ENCODE data around the gene MYRIP.

Gene MYRIP

GRCh38 chr3:40208251-40208650, 398.8 kb downstream of the MYRIP start:
- H3K9me3 ChIP-seq (ENCODE audit: control insufficient read depth, insufficient read depth, low read length), result no peaks in the 10 kb centered on the region
- peaks cover 2% of the 10 kb centered on the region for H3K4me1 ChIP-seq (ENCODE audit: control insufficient read depth, insufficient read depth, low read length)
- no peaks in the 10 kb centered on the region for H3K27me3 ChIP-seq (ENCODE audit: control insufficient read depth, insufficient read depth, low read length)
- no peaks in the 10 kb centered on the region for H3K36me3 ChIP-seq (ENCODE audit: control insufficient read depth, insufficient read depth, low read length)
- H3K9ac ChIP-seq (ENCODE audit: low read depth, low read length), result no peak overlapping the region
- no peak overlapping the region for H3K4me3 ChIP-seq (ENCODE audit: low read depth, low read length)

- Histone ChIP-seq H3K9me3 (ENCODE audit: control insufficient read depth, insufficient read depth, low read length) (no peaks in the 10 kb centered on the region), H3K4me1 (ENCODE audit: control insufficient read depth, insufficient read depth, low read length) (no peaks in the 10 kb centered on the region), H3K4me3 (ENCODE audit: low read depth, low read length) (no peak overlapping the region), H3K36me3 (ENCODE audit: control insufficient read depth, insufficient read depth, low read length) (no peaks in the 10 kb centered on the region), H3K9ac (ENCODE audit: low read depth, low read length) (no peak overlapping the region), H3K27me3 (ENCODE audit: control insufficient read depth, insufficient read depth, low read length) (no peaks in the 10 kb centered on the region)
Measured at GRCh38 chr3:40211579-40211978, 402.2 kb downstream of the MYRIP start.

DNA sequence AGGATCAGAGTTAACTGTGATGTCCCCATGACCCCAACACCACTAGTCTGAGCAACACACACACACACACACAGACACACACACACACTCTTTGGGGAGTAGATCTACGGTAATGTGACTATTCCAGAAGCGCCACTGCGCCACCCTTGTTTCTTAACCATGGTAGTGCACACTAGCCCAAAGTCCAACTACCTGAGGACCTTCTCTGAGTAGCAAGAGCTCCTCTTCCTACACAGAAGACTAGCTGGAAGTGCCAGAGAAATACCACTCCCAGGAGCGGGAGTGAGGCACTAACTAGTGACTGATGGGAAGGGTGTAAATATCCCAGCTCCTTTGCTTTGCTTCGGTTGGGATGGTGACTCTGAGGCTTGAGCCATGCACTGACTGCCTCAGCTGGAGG, 404.1 kb downstream of the MYRIP start:
- Histone ChIP-seq H3K4me1 (ENCODE audit: control insufficient read depth, insufficient read depth, low read length) (no peaks in the 10 kb centered on the region), H3K36me3 (ENCODE audit: control insufficient read depth, insufficient read depth, low read length) (no peaks in the 10 kb centered on the region), H3K27me3 (ENCODE audit: control insufficient read depth, insufficient read depth, low read length) (no peaks in the 10 kb centered on the region), H3K9ac (ENCODE audit: low read depth, low read length) (no peak overlapping the region), H3K9me3 (ENCODE audit: control insufficient read depth, insufficient read depth, low read length) (no peaks in the 10 kb centered on the region), H3K4me3 (ENCODE audit: low read depth, low read length) (no peak overlapping the region)

- Histone ChIP-seq H3K9ac (ENCODE audit: low read depth, low read length) (no peak overlapping the region), H3K36me3 (ENCODE audit: control insufficient read depth, insufficient read depth, low read length) (no peaks in the 10 kb centered on the region), H3K4me1 (ENCODE audit: control insufficient read depth, insufficient read depth, low read length) (no peaks in the 10 kb centered on the region), H3K9me3 (ENCODE audit: control insufficient read depth, insufficient read depth, low read length) (no peaks in the 10 kb centered on the region), H3K4me3 (ENCODE audit: low read depth, low read length) (no peak overlapping the region), H3K27me3 (ENCODE audit: control insufficient read depth, insufficient read depth, low read length) (no peaks in the 10 kb centered on the region)
Measured at GRCh38 chr3:40215015-40215414, 405.6 kb downstream of the MYRIP start.

GRCh38 chr3:40216471-40216870, 407.1 kb downstream of the MYRIP start:
- Histone ChIP-seq H3K9ac (ENCODE audit: low read depth, low read length) (no peak overlapping the region), H3K4me1 (ENCODE audit: control insufficient read depth, insufficient read depth, low read length) (no peaks in the 10 kb centered on the region), H3K9me3 (ENCODE audit: control insufficient read depth, insufficient read depth, low read length) (no peaks in the 10 kb centered on the region), H3K4me3 (ENCODE audit: low read depth, low read length) (no peak overlapping the region), H3K27me3 (ENCODE audit: control insufficient read depth, insufficient read depth, low read length) (no peaks in the 10 kb centered on the region), H3K36me3 (ENCODE audit: control insufficient read depth, insufficient read depth, low read length) (no peaks in the 10 kb centered on the region)

GRCh38 chr3:40223856-40224255, 414.4 kb downstream of the MYRIP start:
- H3K4me3 ChIP-seq (ENCODE audit: low read depth, low read length), result no peak overlapping the region
- no peak overlapping the region for H3K9ac ChIP-seq (ENCODE audit: low read depth, low read length)
- H3K36me3 ChIP-seq (ENCODE audit: control insufficient read depth, insufficient read depth, low read length), result no peaks in the 10 kb centered on the region
- no peaks in the 10 kb centered on the region for H3K27me3 ChIP-seq (ENCODE audit: control insufficient read depth, insufficient read depth, low read length)
- H3K4me1 ChIP-seq (ENCODE audit: control insufficient read depth, insufficient read depth, low read length), result no peaks in the 10 kb centered on the region
- no peaks in the 10 kb centered on the region for H3K9me3 ChIP-seq (ENCODE audit: control insufficient read depth, insufficient read depth, low read length)

- no peaks in the 10 kb centered on the region for H3K9me3 ChIP-seq (ENCODE audit: control insufficient read depth, insufficient read depth, low read length)
Measured at GRCh38 chr3:40224796-40225515, 415.5 kb downstream of the MYRIP start.

DNA sequence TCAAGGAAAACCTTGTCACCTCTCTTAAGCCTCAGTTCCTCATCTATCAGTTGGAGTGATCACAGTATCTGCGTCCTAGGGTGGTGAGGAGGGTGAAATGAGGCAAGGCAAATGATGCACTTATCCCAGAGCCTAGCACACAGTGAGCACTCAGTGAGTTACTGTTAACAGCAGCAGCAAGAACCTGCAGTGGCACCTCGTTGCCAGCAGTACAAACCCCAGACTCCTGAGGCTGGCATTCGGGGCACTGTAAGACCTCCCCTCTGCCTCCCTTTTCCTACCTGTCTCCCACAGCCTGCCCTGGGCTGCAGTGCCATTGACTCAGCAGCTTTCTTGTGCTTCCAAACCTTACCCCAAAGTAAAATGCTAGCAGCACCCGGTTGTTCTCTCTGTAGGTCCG, 417.2 kb downstream of the MYRIP start:
- Histone ChIP-seq H3K36me3 (ENCODE audit: control insufficient read depth, insufficient read depth, low read length) (no peaks in the 10 kb centered on the region), H3K9ac (ENCODE audit: low read depth, low read length) (no peak overlapping the region), H3K27me3 (ENCODE audit: control insufficient read depth, insufficient read depth, low read length) (no peaks in the 10 kb centered on the region), H3K4me1 (ENCODE audit: control insufficient read depth, insufficient read depth, low read length) (no peaks in the 10 kb centered on the region), H3K9me3 (ENCODE audit: control insufficient read depth, insufficient read depth, low read length) (no peaks in the 10 kb centered on the region), H3K4me3 (ENCODE audit: low read depth, low read length) (no peak overlapping the region)

More at GRCh38 chr3:40224796-40225515, 415.5 kb downstream of the MYRIP start:
- no peaks in the 10 kb centered on the region for H3K27me3 ChIP-seq (ENCODE audit: control insufficient read depth, insufficient read depth, low read length)
- H3K36me3 ChIP-seq (ENCODE audit: control insufficient read depth, insufficient read depth, low read length), result no peaks in the 10 kb centered on the region
- H3K9ac ChIP-seq (ENCODE audit: low read depth, low read length), result no peak overlapping the region
- no peaks in the 10 kb centered on the region for H3K4me1 ChIP-seq (ENCODE audit: control insufficient read depth, insufficient read depth, low read length)
- no peak overlapping the region for H3K4me3 ChIP-seq (ENCODE audit: low read depth, low read length)

DNA sequence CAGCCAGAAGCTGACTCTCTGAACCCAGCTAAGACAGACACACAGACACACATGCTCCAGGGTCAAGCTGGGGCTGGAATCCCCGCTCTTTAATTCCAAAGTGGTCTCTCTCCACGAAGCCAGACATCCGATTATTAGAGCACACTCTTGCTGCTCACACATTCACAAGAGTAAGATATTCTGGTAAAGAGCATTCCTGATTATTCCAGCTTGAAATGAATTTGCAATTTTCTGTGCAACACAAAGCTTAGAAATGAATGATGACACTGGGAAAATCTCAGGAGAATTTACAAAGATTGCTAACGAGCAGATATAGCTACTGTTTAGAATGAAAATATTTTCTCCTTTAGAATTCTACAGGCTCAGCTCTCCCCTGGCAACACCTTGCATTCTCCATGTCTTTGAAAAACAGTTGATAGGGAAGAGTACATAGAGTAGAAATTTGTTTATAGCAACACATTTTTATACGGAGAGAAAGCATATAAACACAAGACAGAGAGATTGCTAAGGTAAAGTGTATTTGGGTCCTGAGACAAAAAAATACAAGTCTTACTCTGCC, 419.5 kb downstream of the MYRIP start:
- no peak overlapping the region for H3K9ac ChIP-seq (ENCODE audit: low read depth, low read length)
- H3K9me3 ChIP-seq (ENCODE audit: control insufficient read depth, insufficient read depth, low read length), result no peaks in the 10 kb centered on the region
- no peak overlapping the region for H3K4me3 ChIP-seq (ENCODE audit: low read depth, low read length)
- no peaks in the 10 kb centered on the region for H3K36me3 ChIP-seq (ENCODE audit: control insufficient read depth, insufficient read depth, low read length)
- H3K4me1 ChIP-seq (ENCODE audit: control insufficient read depth, insufficient read depth, low read length), result no peaks in the 10 kb centered on the region
- no peaks in the 10 kb centered on the region for H3K27me3 ChIP-seq (ENCODE audit: control insufficient read depth, insufficient read depth, low read length)

- Histone ChIP-seq H3K4me3 (ENCODE audit: low read depth, low read length) (no peak overlapping the region), H3K36me3 (ENCODE audit: control insufficient read depth, insufficient read depth, low read length) (no peaks in the 10 kb centered on the region), H3K9me3 (ENCODE audit: control insufficient read depth, insufficient read depth, low read length) (no peaks in the 10 kb centered on the region), H3K4me1 (ENCODE audit: control insufficient read depth, insufficient read depth, low read length) (no peaks in the 10 kb centered on the region), H3K27me3 (ENCODE audit: control insufficient read depth, insufficient read depth, low read length) (no peaks in the 10 kb centered on the region), H3K9ac (ENCODE audit: low read depth, low read length) (no peak overlapping the region)
Measured at GRCh38 chr3:40229386-40229785, 420.0 kb downstream of the MYRIP start.

DNA sequence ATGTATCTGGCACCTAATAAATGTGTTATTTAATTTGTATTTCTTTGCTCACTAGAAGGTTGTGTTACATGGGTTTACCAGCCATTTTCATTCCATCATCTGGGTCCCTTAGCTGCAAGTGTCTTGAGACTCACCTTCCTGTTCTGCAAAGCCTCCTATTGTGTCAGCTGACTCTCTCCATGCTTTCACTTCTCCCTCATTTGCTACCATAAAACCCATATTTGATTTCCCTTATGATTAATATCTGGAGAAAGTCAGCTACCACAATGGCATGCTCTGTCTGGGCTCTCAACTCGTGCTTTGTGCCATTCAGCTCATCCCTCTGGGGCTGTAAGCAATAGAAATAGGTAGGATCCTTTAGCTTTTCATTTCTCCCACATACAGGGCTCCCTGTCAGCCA, 420.6 kb downstream of the MYRIP start:
- H3K36me3 ChIP-seq (ENCODE audit: control insufficient read depth, insufficient read depth, low read length), result no peaks in the 10 kb centered on the region
- no peaks in the 10 kb centered on the region for H3K9me3 ChIP-seq (ENCODE audit: control insufficient read depth, insufficient read depth, low read length)
- H3K27me3 ChIP-seq (ENCODE audit: control insufficient read depth, insufficient read depth, low read length), result no peaks in the 10 kb centered on the region
- H3K9ac ChIP-seq (ENCODE audit: low read depth, low read length), result no peak overlapping the region
- H3K4me1 ChIP-seq (ENCODE audit: control insufficient read depth, insufficient read depth, low read length), result no peaks in the 10 kb centered on the region
- no peak overlapping the region for H3K4me3 ChIP-seq (ENCODE audit: low read depth, low read length)

- no peak overlapping the region for H3K9ac ChIP-seq (ENCODE audit: low read depth, low read length)
- no peaks in the 10 kb centered on the region for H3K4me1 ChIP-seq (ENCODE audit: control insufficient read depth, insufficient read depth, low read length)
- no peaks in the 10 kb centered on the region for H3K9me3 ChIP-seq (ENCODE audit: control insufficient read depth, insufficient read depth, low read length)
- H3K4me3 ChIP-seq (ENCODE audit: low read depth, low read length), result no peak overlapping the region
- H3K27me3 ChIP-seq (ENCODE audit: control insufficient read depth, insufficient read depth, low read length), result no peaks in the 10 kb centered on the region
- H3K36me3 ChIP-seq (ENCODE audit: control insufficient read depth, insufficient read depth, low read length), result no peaks in the 10 kb centered on the region
Measured at GRCh38 chr3:40230382-40230781, 421.0 kb downstream of the MYRIP start.

Measured in iPS-15b (cell line).